ENCODE measurements around the gene ORC1.

Gene ORC1

GRCh38 chr1:52348704-52349300 lies 55.4 kb downstream of the ORC1 start:
- Histone ChIP-seq H3K27ac (ENCODE audit: insufficient read depth, low read depth, low read length, poor library complexity, severe bottlenecking) (no peak overlapping the region), H3K27me3 (ENCODE audit: control insufficient read depth, insufficient read depth, low read length, poor library complexity, severe bottlenecking) (no peaks in the 10 kb centered on the region), H3K9me3 (ENCODE audit: control insufficient read depth, low read length) (no peaks in the 10 kb centered on the region), H3K36me3 (ENCODE audit: control insufficient read depth, insufficient read depth, low read length) (peaks cover 10% of the 10 kb centered on the region), H3K4me3 (ENCODE audit: insufficient read depth, low read depth, low read length) (no peak overlapping the region), H3K4me1 (ENCODE audit: control insufficient read depth, insufficient read depth, low read length) (peaks cover 17% of the 10 kb centered on the region)
- WGBS, 2 experiments: 61 to 63% methylated on average over 8 of the region's 8 CpGs

GRCh38 chr1:52346653-52347052 lies 57.6 kb downstream of the ORC1 start:
- Histone ChIP-seq H3K36me3 (ENCODE audit: control insufficient read depth, insufficient read depth, low read length) (no peaks in the 10 kb centered on the region), H3K4me3 (ENCODE audit: insufficient read depth, low read depth, low read length) (no peak overlapping the region), H3K27me3 (ENCODE audit: control insufficient read depth, insufficient read depth, low read length, poor library complexity, severe bottlenecking) (no peaks in the 10 kb centered on the region), H3K9me3 (ENCODE audit: control insufficient read depth, low read length) (no peaks in the 10 kb centered on the region), H3K4me1 (ENCODE audit: control insufficient read depth, insufficient read depth, low read length) (peaks cover 14% of the 10 kb centered on the region), H3K27ac (ENCODE audit: insufficient read depth, low read depth, low read length, poor library complexity, severe bottlenecking) (no peak overlapping the region)
- 92 to 96% methylated on average over 4 of the region's 4 CpGs for WGBS, 2 experiments

GRCh38 chr1:52345252-52345651 lies 59.0 kb downstream of the ORC1 start:
- no peaks in the 10 kb centered on the region for H3K9me3 ChIP-seq (ENCODE audit: control insufficient read depth, low read length)
- H3K27me3 ChIP-seq (ENCODE audit: control insufficient read depth, insufficient read depth, low read length, poor library complexity, severe bottlenecking): no peaks in the 10 kb centered on the region
- H3K4me3 ChIP-seq (ENCODE audit: insufficient read depth, low read depth, low read length): no peak overlapping the region
- H3K36me3 ChIP-seq (ENCODE audit: control insufficient read depth, insufficient read depth, low read length): no peaks in the 10 kb centered on the region
- no peak overlapping the region for H3K27ac ChIP-seq (ENCODE audit: insufficient read depth, low read depth, low read length, poor library complexity, severe bottlenecking)
- peaks cover under 1% of the 10 kb centered on the region for H3K4me1 ChIP-seq (ENCODE audit: control insufficient read depth, insufficient read depth, low read length)
- 85 to 88% methylated on average over 2 of the region's 2 CpGs for WGBS, 2 experiments

GRCh38 chr1:52343979-52344378 lies 60.2 kb downstream of the ORC1 start:
- Histone ChIP-seq H3K27ac (ENCODE audit: insufficient read depth, low read depth, low read length, poor library complexity, severe bottlenecking) (no peak overlapping the region), H3K27me3 (ENCODE audit: control insufficient read depth, insufficient read depth, low read length, poor library complexity, severe bottlenecking) (no peaks in the 10 kb centered on the region), H3K4me1 (ENCODE audit: control insufficient read depth, insufficient read depth, low read length) (no peaks in the 10 kb centered on the region), H3K9me3 (ENCODE audit: control insufficient read depth, low read length) (no peaks in the 10 kb centered on the region), H3K36me3 (ENCODE audit: control insufficient read depth, insufficient read depth, low read length) (no peaks in the 10 kb centered on the region), H3K4me3 (ENCODE audit: insufficient read depth, low read depth, low read length) (no peak overlapping the region)
- whole genome bisulfite sequencing, 2 experiments: 90 to 98% methylated on average over 3 of the region's 3 CpGs

GRCh38 chr1:52341655-52342260 lies 62.5 kb downstream of the ORC1 start:
- H3K27me3 ChIP-seq (ENCODE audit: control insufficient read depth, insufficient read depth, low read length, poor library complexity, severe bottlenecking): no peaks in the 10 kb centered on the region
- H3K36me3 ChIP-seq (ENCODE audit: control insufficient read depth, insufficient read depth, low read length): no peaks in the 10 kb centered on the region
- no peak overlapping the region for H3K4me3 ChIP-seq (ENCODE audit: insufficient read depth, low read depth, low read length)
- H3K27ac ChIP-seq (ENCODE audit: insufficient read depth, low read depth, low read length, poor library complexity, severe bottlenecking): no peak overlapping the region
- no peaks in the 10 kb centered on the region for H3K4me1 ChIP-seq (ENCODE audit: control insufficient read depth, insufficient read depth, low read length)
- no peaks in the 10 kb centered on the region for H3K9me3 ChIP-seq (ENCODE audit: control insufficient read depth, low read length)
- WGBS, 2 experiments: 80 to 93% methylated on average over 6 to 7 of the region's 7 CpGs

GRCh38 chr1:52337439-52337838 lies 66.8 kb downstream of the ORC1 start:
- no peaks in the 10 kb centered on the region for H3K27me3 ChIP-seq (ENCODE audit: control insufficient read depth, insufficient read depth, low read length, poor library complexity, severe bottlenecking)
- 88 to 97% methylated on average over 2 of the region's 2 CpGs for WGBS, 2 experiments

GRCh38 chr1:52334906-52335528 lies 69.2 kb downstream of the ORC1 start:
- no peak overlapping the region for H3K4me3 ChIP-seq (ENCODE audit: insufficient read depth, low read depth, low read length)
- WGBS, 2 experiments: 94 to 95% methylated on average over 2 to 3 of the region's 3 CpGs
- H3K9me3 ChIP-seq (ENCODE audit: control insufficient read depth, low read length): no peaks in the 10 kb centered on the region
- no peaks in the 10 kb centered on the region for H3K27me3 ChIP-seq (ENCODE audit: control insufficient read depth, insufficient read depth, low read length, poor library complexity, severe bottlenecking)
- H3K4me1 ChIP-seq (ENCODE audit: control insufficient read depth, insufficient read depth, low read length): no peaks in the 10 kb centered on the region
- H3K27ac ChIP-seq (ENCODE audit: insufficient read depth, low read depth, low read length, poor library complexity, severe bottlenecking): no peak overlapping the region
- peaks cover 8% of the 10 kb centered on the region for H3K36me3 ChIP-seq (ENCODE audit: control insufficient read depth, insufficient read depth, low read length)

More at GRCh38 chr1:52337439-52337838, 66.8 kb downstream of the ORC1 start:
- Histone ChIP-seq H3K36me3 (ENCODE audit: control insufficient read depth, insufficient read depth, low read length) (peaks cover 8% of the 10 kb centered on the region), H3K27ac (ENCODE audit: insufficient read depth, low read depth, low read length, poor library complexity, severe bottlenecking) (no peak overlapping the region), H3K9me3 (ENCODE audit: control insufficient read depth, low read length) (no peaks in the 10 kb centered on the region), H3K4me3 (ENCODE audit: insufficient read depth, low read depth, low read length) (no peak overlapping the region), H3K4me1 (ENCODE audit: control insufficient read depth, insufficient read depth, low read length) (no peaks in the 10 kb centered on the region)

- H3K9me3 ChIP-seq (ENCODE audit: control insufficient read depth, low read length): no peaks in the 10 kb centered on the region
- H3K27ac ChIP-seq (ENCODE audit: insufficient read depth, low read depth, low read length, poor library complexity, severe bottlenecking): no peak overlapping the region
- H3K4me3 ChIP-seq (ENCODE audit: insufficient read depth, low read depth, low read length): no peak overlapping the region
- WGBS, 2 experiments: 83 to 94% methylated on average over 1 of the region's 1 CpG
- H3K27me3 ChIP-seq (ENCODE audit: control insufficient read depth, insufficient read depth, low read length, poor library complexity, severe bottlenecking): no peaks in the 10 kb centered on the region
- H3K36me3 ChIP-seq (ENCODE audit: control insufficient read depth, insufficient read depth, low read length): peaks cover 8% of the 10 kb centered on the region
- H3K4me1 ChIP-seq (ENCODE audit: control insufficient read depth, insufficient read depth, low read length): no peaks in the 10 kb centered on the region
Observed at GRCh38 chr1:52332411-52332810, 71.8 kb downstream of the ORC1 start.

- Histone ChIP-seq H3K9me3 (ENCODE audit: control insufficient read depth, low read length) (no peaks in the 10 kb centered on the region), H3K4me1 (ENCODE audit: control insufficient read depth, insufficient read depth, low read length) (no peaks in the 10 kb centered on the region), H3K4me3 (ENCODE audit: insufficient read depth, low read depth, low read length) (no peak overlapping the region), H3K36me3 (ENCODE audit: control insufficient read depth, insufficient read depth, low read length) (no peaks in the 10 kb centered on the region), H3K27ac (ENCODE audit: insufficient read depth, low read depth, low read length, poor library complexity, severe bottlenecking) (no peak overlapping the region), H3K27me3 (ENCODE audit: control insufficient read depth, insufficient read depth, low read length, poor library complexity, severe bottlenecking) (no peaks in the 10 kb centered on the region)
- WGBS, 2 experiments: 89 to 100% methylated on average over 1 of the region's 1 CpG
Observed at GRCh38 chr1:52328615-52329014, 75.6 kb downstream of the ORC1 start.

GRCh38 chr1:52325786-52326185 lies 78.4 kb downstream of the ORC1 start:
- Histone ChIP-seq H3K4me1 (ENCODE audit: control insufficient read depth, insufficient read depth, low read length) (no peaks in the 10 kb centered on the region), H3K27me3 (ENCODE audit: control insufficient read depth, insufficient read depth, low read length, poor library complexity, severe bottlenecking) (no peaks in the 10 kb centered on the region), H3K9me3 (ENCODE audit: control insufficient read depth, low read length) (no peaks in the 10 kb centered on the region), H3K27ac (ENCODE audit: insufficient read depth, low read depth, low read length, poor library complexity, severe bottlenecking) (no peak overlapping the region), H3K4me3 (ENCODE audit: insufficient read depth, low read depth, low read length) (no peak overlapping the region), H3K36me3 (ENCODE audit: control insufficient read depth, insufficient read depth, low read length) (no peaks in the 10 kb centered on the region)
- WGBS, 2 experiments: 62 to 66% methylated on average over 4 to 5 of the region's 5 CpGs

All from ectodermal cell (in vitro differentiated cells).